Endothelial cell of umbilical vein (primary cell): Measurements from ENCODE around the gene RAD51C. TPM values are rescaled to one million over a fixed set of nuclear protein-coding genes. Genes with fewer than 3 reads are reported as not detected.

Experiments used
- BruUV-seq: library from RNA; stranded (reverse); fragments of 400-500 nt; replicated peaks from 2 replicates; lab custom pipeline; 2021; lab: Mats Ljungman, UMichigan
- CTCF ChIA-PET: fragments of 300-600, 350-600 bp; sonication (Branson Sonifier 250); formaldehyde crosslinking; loops from one replicate; lab custom pipeline; 2021; ENCODE audit warnings: antibody characterized with exemption, inconsistent platforms; lab: Charles Lee
- POLR2A ChIA-PET: fragments of 300-600, 350-600 bp; sonication (Branson Sonifier 250); formaldehyde crosslinking; loops from one replicate; lab custom pipeline; 2021; ENCODE audit warnings: antibody characterized with exemption, inconsistent platforms; lab: Charles Lee
- DNase-seq: peaks from one replicate; pipeline ENCODE4 v3.0.0-alpha.2; 2011; ENCODE audit warnings: low read depth, low spot score
- FAIRE-seq: peaks from 2 replicates; lab custom pipeline; 2011; peaks lifted over from hg19 to GRCh38; lab: Jason Lieb, UNC
- H2AFZ ChIP-seq: 2 replicates; pipeline ENCODE4 v1.6.0; 2012; ENCODE audit warnings: low read depth, low read length, control low read depth, inconsistent platforms
- H3K27ac ChIP-seq: 2 replicates; pipeline ENCODE4 v1.5.1; 2011; ENCODE audit warnings: low read depth, mild to moderate bottlenecking, control low read depth, low read length, moderate library complexity; ENCODE audit not compliant: insufficient read depth
- H3K27me3 ChIP-seq, 2 experiments: 2 replicates each; pipeline versions ENCODE4 v1.6.0 to v1.6.1; 2011; ENCODE audit warnings: low read length in 2 of 2, mixed read lengths in 1 of 2; ENCODE audit not compliant: control insufficient read depth in 2 of 2, insufficient read depth in 2 of 2
- H3K36me3 ChIP-seq, 2 experiments: 2 replicates in 1 of 2; 3 replicates in 1 of 2; pipeline ENCODE4 v1.5.1; 2011; ENCODE audit warnings: low read length in 2 of 2, mild to moderate bottlenecking in 1 of 2, moderate library complexity in 1 of 2; ENCODE audit not compliant: control insufficient read depth in 2 of 2, insufficient read depth in 2 of 2; ENCODE audit errors: extremely low read depth in 1 of 2
- H3K4me1 ChIP-seq: 3 replicates; pipeline ENCODE4 v1.5.1; 2011; ENCODE audit warnings: mild to moderate bottlenecking, low read length; ENCODE audit not compliant: control insufficient read depth, insufficient read depth; ENCODE audit errors: extremely low read depth
- H3K4me2 ChIP-seq: 2 replicates; pipeline ENCODE4 v1.6.1; 2011; ENCODE audit warnings: low read length, control low read depth, mixed read lengths; ENCODE audit not compliant: insufficient read depth
- H3K4me3 ChIP-seq, 3 experiments: fragments of 200-600 bp in 1 of 3; sonication (generic), shearing (Covaris generic) in 1 of 3; replicated peaks in 1 of 3; 2 replicates each; pipeline ENCODE4 v1.5.1; 2011 to 2016; ENCODE audit warnings: control low read depth in 3 of 3, low read length in 3 of 3, mild to moderate bottlenecking in 2 of 3, inconsistent platforms in 1 of 3, low read depth in 1 of 3, moderate library complexity in 1 of 3; ENCODE audit not compliant: insufficient read depth in 1 of 3
- H3K79me2 ChIP-seq: 2 replicates; pipeline ENCODE4 v1.6.0; 2012; ENCODE audit warnings: low read length, inconsistent platforms; ENCODE audit not compliant: control insufficient read depth, insufficient read depth
- H3K9ac ChIP-seq: replicated peaks from 2 replicates; pipeline ENCODE3; 2011; ENCODE audit warnings: low read length, control low read depth; ENCODE audit not compliant: insufficient read depth; ENCODE audit errors: extremely low read depth
- H3K9me1 ChIP-seq: replicated peaks from 3 replicates; pipeline ENCODE4 v1.6.0; 2011; ENCODE audit warnings: mild to moderate bottlenecking, low read length; ENCODE audit not compliant: control insufficient read depth, insufficient read depth; ENCODE audit errors: extremely low read depth
- H3K9me3 ChIP-seq: replicated peaks from 2 replicates; pipeline ENCODE4 v1.5.1; 2012; ENCODE audit warnings: low read length, inconsistent platforms; ENCODE audit not compliant: control insufficient read depth, insufficient read depth
- H4K20me1 ChIP-seq: replicated peaks from 2 replicates; pipeline ENCODE3; 2011; ENCODE audit warnings: mild to moderate bottlenecking, low read length; ENCODE audit not compliant: control insufficient read depth, insufficient read depth; ENCODE audit errors: extremely low read depth
- EZH2 ChIP-seq: IDR thresholded peaks from 2 replicates; pipeline ENCODE4 v1.6.1; 2012; ENCODE audit warnings: borderline replicate concordance, low read depth, mild to moderate bottlenecking, moderate library complexity, low read length, inconsistent platforms; ENCODE audit not compliant: severe bottlenecking
- FOS ChIP-seq: IDR thresholded peaks from 2 replicates; pipeline ENCODE4 v1.6.1; 2011; ENCODE audit warnings: mild to moderate bottlenecking, low read length, moderate library complexity, borderline replicate concordance; ENCODE audit not compliant: insufficient read depth
- GATA2 ChIP-seq: IDR thresholded peaks from 2 replicates; pipeline ENCODE4 v1.7.0; 2011; ENCODE audit warnings: low read depth, mild to moderate bottlenecking, moderate library complexity, mixed read lengths, low read length; ENCODE audit not compliant: insufficient read length, insufficient read depth
- MAX ChIP-seq: IDR thresholded peaks from 2 replicates; pipeline ENCODE4 v1.6.1; 2011; ENCODE audit not compliant: insufficient read depth, insufficient read length
- MYC ChIP-seq: IDR thresholded peaks from one replicate; pipeline ENCODE4 v1.6.1; 2011; ENCODE audit warnings: mild to moderate bottlenecking, low read depth, low read length
- POLR2AphosphoS5 ChIP-seq: IDR thresholded peaks from 2 replicates; pipeline ENCODE4 v1.6.1; 2012; ENCODE audit warnings: low read depth, mild to moderate bottlenecking, control low read depth, low read length, moderate library complexity; ENCODE audit not compliant: insufficient read depth
- dilution Hi-C: fragments of 300-500 bp; cut with MboI; formaldehyde crosslinking; loops from one replicate; pipeline ENCODE4 v1.15.0; 2019; ENCODE audit warnings: low sequenced_read_pairs; ENCODE audit not compliant: extremely low pct_ligation_motif_present
- intact Hi-C: fragments of 100-400 bp; cut with micrococcal nuclease; formaldehyde crosslinking; loops from one replicate; pipeline ENCODE4 v1.10.0; 2022
- polyA plus RNA-seq, 4 experiments: library from polyadenylated mRNA; depleted of rRNA in 3 of 4; stranded (reverse) in 3 of 4; unstranded in 1 of 4; fragments of >200 nt; gene quantifications; 2 replicates each; pipeline versions ENCODE4 v1.2.1 to v1.2.3, GENCODE V29; 2011 to 2012; ENCODE audit warnings: missing spikeins in 1 of 4
- total RNA-seq: library from RNA; stranded (reverse); gene quantifications from 2 replicates; pipeline ENCODE4 v1.2.3, GENCODE V29; 2021
- TF ChIP-seq, protein P1 (sequence below), 2 donors: IDR thresholded peaks; 1 replicate in 1 of 2; 2 replicates in 1 of 2; pipeline ENCODE4 v1.5.1; 2011; ENCODE audit warnings: low read length in 2 of 2, mild to moderate bottlenecking in 2 of 2, moderate library complexity in 2 of 2, control low read depth in 1 of 2, inconsistent platforms in 1 of 2, low read depth in 1 of 2; ENCODE audit not compliant: insufficient read depth in 1 of 2; ENCODE audit errors: extremely low read depth in 1 of 2

The RAD51C gene
- total and polyA plus RNA-seq, 2 donors (not counting 3 experiments of a cell fraction or from before 2014, with no cell fraction given), result 24.8 to 38.9 TPM

- no peak for DNase-seq
- no peak overlapping the region for H3K4me2 ChIP-seq
- peaks cover 14% of the 10 kb centered on the region for H3K4me1 ChIP-seq
- H3K9ac ChIP-seq, result no peak overlapping the region
- no peaks in the 10 kb centered on the region for H3K36me3 ChIP-seq
- intact Hi-C loops (no loop called here), dilution Hi-C loops (no loop called here)
- H3K27ac ChIP-seq, result no peak overlapping the region
- no peaks in the 10 kb centered on the region for H3K27me3 ChIP-seq
- ChIA-PET POLR2A (interaction anchor here (1.0 kb wide), 1 partner anchor 64 kb away, joined by 3 read pairs; no protein-coding TSS in a partner anchor), CTCF (interaction anchor here (1.7 kb wide), 1 partner anchor 16 kb away, joined by 4 read pairs; no protein-coding TSS in a partner anchor)
- TF ChIP-seq MAX (no peak), GATA2 (no peak), MYC (no peak)
- no peaks in the 10 kb centered on the region for H3K9me3 ChIP-seq
- H4K20me1 ChIP-seq, result no peaks in the 10 kb centered on the region
- BruUV-seq, result no TSS peak
- peaks cover 22% of the 10 kb centered on the region for H3K79me2 ChIP-seq
- no peak overlapping the region for H3K4me3 ChIP-seq
- FAIRE-seq, result no peak
- no peak overlapping the region for H2AFZ ChIP-seq
- no peaks in the 10 kb centered on the region for H3K9me1 ChIP-seq
These were observed 2.4 kb downstream of the RAD51C start for GRCh38 chr17:58694826-58695225.

GRCh38 chr17:58699771-58700170 lies 7.4 kb downstream of the RAD51C start:
- ChIA-PET CTCF (interaction anchor here (1.1 to 3.6 kb wide), 3 partner anchors 11 to 305 kb away, joined by 3 to 19 read pairs (median 6); no protein-coding TSS in a partner anchor), POLR2A (no interaction called here)
- Histone ChIP-seq H4K20me1 (no peaks in the 10 kb centered on the region), H3K36me3 (no peaks in the 10 kb centered on the region), H3K4me3 (no peak overlapping the region), H3K27me3 (no peaks in the 10 kb centered on the region), H3K27ac (no peak overlapping the region), H3K9me1 (no peaks in the 10 kb centered on the region), H3K9ac (no peak overlapping the region), H3K4me2 (no peak overlapping the region), H3K79me2 (no peaks in the 10 kb centered on the region), H3K9me3 (no peaks in the 10 kb centered on the region), H2AFZ (no peak overlapping the region), H3K4me1 (peaks cover 18% of the 10 kb centered on the region)
- dilution Hi-C loops, result loop anchor here (10.0 kb wide), 1 partner anchor 65 kb away; no protein-coding TSS in a partner anchor
- intact Hi-C loops, result no loop called here
- FAIRE-seq (no peak), DNase-seq (no peak)
- BruUV-seq, result no TSS peak
- TF ChIP-seq MYC (no peak), MAX (no peak), EZH2 (no peak), FOS (no peak), POLR2AphosphoS5 (no peak)
- TF ChIP-seq, protein P1, sequence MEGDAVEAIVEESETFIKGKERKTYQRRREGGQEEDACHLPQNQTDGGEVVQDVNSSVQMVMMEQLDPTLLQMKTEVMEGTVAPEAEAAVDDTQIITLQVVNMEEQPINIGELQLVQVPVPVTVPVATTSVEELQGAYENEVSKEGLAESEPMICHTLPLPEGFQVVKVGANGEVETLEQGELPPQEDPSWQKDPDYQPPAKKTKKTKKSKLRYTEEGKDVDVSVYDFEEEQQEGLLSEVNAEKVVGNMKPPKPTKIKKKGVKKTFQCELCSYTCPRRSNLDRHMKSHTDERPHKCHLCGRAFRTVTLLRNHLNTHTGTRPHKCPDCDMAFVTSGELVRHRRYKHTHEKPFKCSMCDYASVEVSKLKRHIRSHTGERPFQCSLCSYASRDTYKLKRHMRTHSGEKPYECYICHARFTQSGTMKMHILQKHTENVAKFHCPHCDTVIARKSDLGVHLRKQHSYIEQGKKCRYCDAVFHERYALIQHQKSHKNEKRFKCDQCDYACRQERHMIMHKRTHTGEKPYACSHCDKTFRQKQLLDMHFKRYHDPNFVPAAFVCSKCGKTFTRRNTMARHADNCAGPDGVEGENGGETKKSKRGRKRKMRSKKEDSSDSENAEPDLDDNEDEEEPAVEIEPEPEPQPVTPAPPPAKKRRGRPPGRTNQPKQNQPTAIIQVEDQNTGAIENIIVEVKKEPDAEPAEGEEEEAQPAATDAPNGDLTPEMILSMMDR (IDR thresholded peaks at IDR 0.05; ENCODE audit: extremely low read depth in 1 of 2, insufficient read depth in 1 of 2, low read depth in 1 of 2, low read length in 2 of 2), result no peak
